CD14-positive monocyte (primary cell): ENCODE data around the gene ADM2. TPM values are rescaled to one million over a fixed set of nuclear protein-coding genes. Genes with fewer than 3 reads are reported as not detected.

Experiments
- DNase-seq, 3 donors: peaks; one replicate each; pipeline ENCODE4 v3.0.0-alpha.2; 2011 to 2022
- H2AFZ ChIP-seq: 2 replicates; pipeline ENCODE4 v1.6.0; 2012; ENCODE audit warnings: mild to moderate bottlenecking, low read depth, low read length, inconsistent platforms; ENCODE audit not compliant: insufficient read depth, poor library complexity, severe bottlenecking
- H3K27ac ChIP-seq, 2 donors: 1 replicate in 1 of 2; 2 replicates in 1 of 2; pipeline ENCODE4 v1.5.1; 2012 to 2013; ENCODE audit warnings: low read length in 2 of 2, control low read depth in 1 of 2, inconsistent platforms in 1 of 2, low read depth in 1 of 2, mild to moderate bottlenecking in 1 of 2
- H3K27me3 ChIP-seq, 2 donors: one replicate each; pipeline versions ENCODE4 v1.6.0 to v1.6.1; 2011 to 2013; ENCODE audit warnings: low read length in 2 of 2; ENCODE audit not compliant: control insufficient read depth in 2 of 2, insufficient read depth in 2 of 2
- H3K36me3 ChIP-seq, 2 donors: replicated peaks in 1 of 2; 1 replicate in 1 of 2; 2 replicates in 1 of 2; pipeline versions ENCODE4 v1.5.1 to v1.6.1; 2012 to 2013; ENCODE audit warnings: low read length in 2 of 2, control low read depth in 1 of 2, inconsistent platforms in 1 of 2, mild to moderate bottlenecking in 1 of 2; ENCODE audit not compliant: insufficient read depth in 2 of 2, control insufficient read depth in 1 of 2
- H3K4me1 ChIP-seq, 2 donors: 1 replicate in 1 of 2; 2 replicates in 1 of 2; pipeline versions ENCODE4 v1.5.1 to v1.6.1; 2012 to 2013; ENCODE audit warnings: low read length in 2 of 2, control low read depth in 1 of 2, inconsistent platforms in 1 of 2, mild to moderate bottlenecking in 1 of 2, moderate library complexity in 1 of 2; ENCODE audit not compliant: insufficient read depth in 2 of 2, control insufficient read depth in 1 of 2
- H3K4me2 ChIP-seq: replicated peaks from 2 replicates; pipeline ENCODE3; 2012; ENCODE audit warnings: low read length, moderate library complexity, mild to moderate bottlenecking; ENCODE audit not compliant: poor library complexity, severe bottlenecking; ENCODE audit errors: extremely low read depth
- H3K4me3 ChIP-seq, 3 experiments: fragments of 200-600 bp in 1 of 3; sonication (generic) in 1 of 3; replicated peaks in 1 of 3; 1 replicate in 2 of 3; 2 replicates in 1 of 3; pipeline ENCODE4 v1.5.1; 2011 to 2013; ENCODE audit warnings: low read length in 3 of 3, mild to moderate bottlenecking in 3 of 3, control low read depth in 2 of 3, low read depth in 2 of 3, inconsistent platforms in 1 of 3, moderate library complexity in 1 of 3
- H3K79me2 ChIP-seq: 2 replicates; pipeline ENCODE4 v1.6.0; 2012; ENCODE audit warnings: mild to moderate bottlenecking, control low read depth, inconsistent platforms, low read length, moderate library complexity; ENCODE audit not compliant: insufficient read depth
- H3K9ac ChIP-seq: 2 replicates; pipeline ENCODE4 v1.6.0; 2017; ENCODE audit warnings: low read length, mild to moderate bottlenecking; ENCODE audit not compliant: insufficient read depth, poor library complexity, severe bottlenecking
- H3K9me3 ChIP-seq, 2 donors: replicated peaks in 1 of 2; 1 replicate in 1 of 2; 2 replicates in 1 of 2; pipeline versions ENCODE4 v1.5.1 to v1.6.1; 2012 to 2013; ENCODE audit warnings: low read length in 2 of 2, control low read depth in 1 of 2; ENCODE audit not compliant: control insufficient read depth in 1 of 2, insufficient read depth in 1 of 2
- H4K20me1 ChIP-seq: 2 replicates; pipeline ENCODE4 v1.6.0; 2012; ENCODE audit warnings: mild to moderate bottlenecking, low read length, control low read depth, moderate library complexity; ENCODE audit not compliant: insufficient read depth
- H3K27ac Mint-ChIP-seq, 7 donors: one replicate each; pipeline ENCODE4 v1.8.0; 2020; ENCODE audit warnings: mild to moderate bottlenecking in 7 of 7, mixed read lengths in 7 of 7, moderate library complexity in 6 of 7, inconsistent platforms in 2 of 7
- H3K27me3 Mint-ChIP-seq, 3 donors: one replicate each; pipeline ENCODE4 v1.8.0; 2021 to 2022; ENCODE audit warnings: low read depth in 3 of 3, mild to moderate bottlenecking in 3 of 3, mixed read lengths in 3 of 3, moderate library complexity in 3 of 3, inconsistent platforms in 1 of 3
- H3K36me3 Mint-ChIP-seq, 2 donors: one replicate each; pipeline ENCODE4 v1.8.0; 2020; ENCODE audit warnings: mixed read lengths in 2 of 2, inconsistent platforms in 1 of 2, mild to moderate bottlenecking in 1 of 2
- H3K4me1 Mint-ChIP-seq: one replicate; pipeline ENCODE4 v1.8.0; 2020; ENCODE audit warnings: mild to moderate bottlenecking, mixed read lengths
- H3K4me3 Mint-ChIP-seq, 2 donors: one replicate each; pipeline ENCODE4 v1.8.0; 2020; ENCODE audit warnings: mild to moderate bottlenecking in 2 of 2, mixed read lengths in 2 of 2, moderate library complexity in 1 of 2
- H3K9me3 Mint-ChIP-seq, 7 donors: one replicate each; pipeline ENCODE4 v1.8.0; 2020 to 2022; ENCODE audit warnings: mixed read lengths in 7 of 7, mild to moderate bottlenecking in 6 of 7, moderate library complexity in 6 of 7, inconsistent platforms in 2 of 7
- WGBS: methylation state at CpG from one replicate; pipeline ENCODE4 v1.1.5; 2013; ENCODE audit warnings: missing lambda C conversion rate; ENCODE audit not compliant: insufficient coverage; 5-methylcytosine and 5-hydroxymethylcytosine counted together
- intact Hi-C, 2 donors: fragments of 100-400 bp; cut with micrococcal nuclease; formaldehyde crosslinking; loops; one replicate each; pipeline versions ENCODE4 v1.15.0 to v1.15.1; 2023
- polyA plus RNA-seq, 3 donors: library from polyadenylated mRNA; depleted of rRNA in 1 of 3; unstranded in 2 of 3; stranded (reverse) in 1 of 3; fragments of 300-500 nt in 2 of 3; fragments of >200 nt in 1 of 3; fragmentation: Illumina TruSeq in 2 of 3; gene quantifications; 1 replicate in 2 of 3; 2 replicates in 1 of 3; pipeline ENCODE4 v1.2.3, GENCODE V29; 2012 to 2021
- TF ChIP-seq, protein P1 (sequence below): fragments of 200-600 bp; IDR thresholded peaks from one replicate; pipeline ENCODE4 v1.8.0; 2022; ENCODE audit warnings: antibody characterized with exemption, mild to moderate bottlenecking

The ADM2 gene
- polyA plus RNA-seq, 3 donors: 0.05 TPM; not detected in 2

GRCh38 chr22:50497093-50497492 lies 15.8 kb downstream of the ADM2 start:
- no peak overlapping the region for H3K9ac ChIP-seq
- Mint-ChIP-seq H3K4me1 (peaks cover 2% of the 10 kb centered on the region), H3K9me3 (no peaks in the 10 kb centered on the region), H3K27ac (no peak overlapping the region), H3K36me3 (peaks cover 1% of the 10 kb centered on the region in 2 donors), H3K4me3 (no peak overlapping the region), H3K27me3 (peaks cover 6 to 10% (median 10%) of the 10 kb centered on the region in 3 donors)
- H3K27me3 ChIP-seq: no peaks in the 10 kb centered on the region
- no peak overlapping the region for H3K4me2 ChIP-seq
- H3K79me2 ChIP-seq: no peaks in the 10 kb centered on the region
- no peak overlapping the region for H3K4me3 ChIP-seq
- TF ChIP-seq, protein P1, sequence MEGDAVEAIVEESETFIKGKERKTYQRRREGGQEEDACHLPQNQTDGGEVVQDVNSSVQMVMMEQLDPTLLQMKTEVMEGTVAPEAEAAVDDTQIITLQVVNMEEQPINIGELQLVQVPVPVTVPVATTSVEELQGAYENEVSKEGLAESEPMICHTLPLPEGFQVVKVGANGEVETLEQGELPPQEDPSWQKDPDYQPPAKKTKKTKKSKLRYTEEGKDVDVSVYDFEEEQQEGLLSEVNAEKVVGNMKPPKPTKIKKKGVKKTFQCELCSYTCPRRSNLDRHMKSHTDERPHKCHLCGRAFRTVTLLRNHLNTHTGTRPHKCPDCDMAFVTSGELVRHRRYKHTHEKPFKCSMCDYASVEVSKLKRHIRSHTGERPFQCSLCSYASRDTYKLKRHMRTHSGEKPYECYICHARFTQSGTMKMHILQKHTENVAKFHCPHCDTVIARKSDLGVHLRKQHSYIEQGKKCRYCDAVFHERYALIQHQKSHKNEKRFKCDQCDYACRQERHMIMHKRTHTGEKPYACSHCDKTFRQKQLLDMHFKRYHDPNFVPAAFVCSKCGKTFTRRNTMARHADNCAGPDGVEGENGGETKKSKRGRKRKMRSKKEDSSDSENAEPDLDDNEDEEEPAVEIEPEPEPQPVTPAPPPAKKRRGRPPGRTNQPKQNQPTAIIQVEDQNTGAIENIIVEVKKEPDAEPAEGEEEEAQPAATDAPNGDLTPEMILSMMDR: no peak
- no peak overlapping the region for H3K27ac ChIP-seq
- H4K20me1 ChIP-seq: no peaks in the 10 kb centered on the region
- no peak overlapping the region for H2AFZ ChIP-seq
- intact Hi-C loops: loop anchor here (5.0 to 10.0 kb wide), 2 partner anchors 142 to 245 kb away; partner anchors contain the start of gene HDAC10 (in 2 of the 2)
- DNase-seq: no peak
- H3K36me3 ChIP-seq: peaks cover 0 to 2% of the 10 kb centered on the region in 2 donors
- no peaks in the 10 kb centered on the region for H3K4me1 ChIP-seq
- WGBS: 81% methylated on average over 4 of the region's 6 CpGs
- no peaks in the 10 kb centered on the region for H3K9me3 ChIP-seq

GRCh38 chr22:50498322-50498890 lies 17.1 kb downstream of the ADM2 start:
- no peak overlapping the region for H2AFZ ChIP-seq
- Mint-ChIP-seq H3K4me1 (peaks cover 2% of the 10 kb centered on the region), H3K27ac (no peak overlapping the region), H3K27me3 (peaks cover 6 to 10% (median 10%) of the 10 kb centered on the region in 3 donors), H3K4me3 (no peak overlapping the region), H3K36me3 (peaks cover 5 to 14% of the 10 kb centered on the region in 2 donors), H3K9me3 (no peaks in the 10 kb centered on the region)
- H3K27me3 ChIP-seq: no peaks in the 10 kb centered on the region
- peaks cover 13 to 15% of the 10 kb centered on the region in 2 donors for H3K36me3 ChIP-seq
- H3K4me3 ChIP-seq: no peak overlapping the region
- no peaks in the 10 kb centered on the region for H3K9me3 ChIP-seq
- no peak overlapping the region for H3K9ac ChIP-seq
- intact Hi-C loops: loop anchor here (5.0 to 10.0 kb wide), 2 partner anchors 144 to 246 kb away; partner anchors contain the start of gene HDAC10 (in 2 of the 2)
- 24% methylated on average over 5 of the region's 13 CpGs for WGBS
- no peaks in the 10 kb centered on the region for H4K20me1 ChIP-seq
- H3K79me2 ChIP-seq: no peaks in the 10 kb centered on the region
- H3K4me2 ChIP-seq: no peak overlapping the region
- H3K27ac ChIP-seq: no peak overlapping the region
- TF ChIP-seq, protein P1: peak; percentile 66
- peak; percentile 34 to 58 (median 53) for DNase-seq
- no peaks in the 10 kb centered on the region for H3K4me1 ChIP-seq
